DOHH2 (cell line): Measurements from ENCODE around the gene UGCG.
"Not testable (repeated sequence)": the region's sequence is repeated elsewhere in the genome, so short reads cannot be mapped to it uniquely, and the experiment has no call there.

Experiments
- H3F3A ChIP-seq: fragments of 200-600 bp; sonication (generic), shearing (Covaris generic); 2 replicates; pipeline ENCODE4 v1.6.0; 2016; ENCODE audit warnings: antibody characterized with exemption, mild to moderate bottlenecking; ENCODE audit not compliant: control insufficient read depth, insufficient read depth
- H3K27ac ChIP-seq: fragments of 200-600 bp; sonication (generic); 2 replicates; pipeline ENCODE4 v1.5.1; 2014; ENCODE audit warnings: low read depth, mild to moderate bottlenecking, low read length, moderate library complexity
- H3K27me3 ChIP-seq: fragments of 200-600 bp; sonication (generic); 2 replicates; pipeline ENCODE4 v1.6.1; 2014; ENCODE audit warnings: mild to moderate bottlenecking, low read length, mixed read lengths; ENCODE audit not compliant: control insufficient read depth
- H3K36me3 ChIP-seq: fragments of 200-600 bp; sonication (generic); 2 replicates; pipeline ENCODE4 v1.6.1; 2014; ENCODE audit warnings: mild to moderate bottlenecking, low read length, moderate library complexity, mixed read lengths; ENCODE audit not compliant: control insufficient read depth
- H3K4me1 ChIP-seq: fragments of 200-600 bp; sonication (generic); 2 replicates; pipeline ENCODE4 v1.6.1; 2014; ENCODE audit warnings: mild to moderate bottlenecking, low read length, mixed read lengths; ENCODE audit not compliant: control insufficient read depth
- H3K4me2 ChIP-seq: fragments of 200-600 bp; sonication (generic); 2 replicates; pipeline ENCODE4 v1.6.0; 2014; ENCODE audit warnings: mild to moderate bottlenecking, low read length, moderate library complexity
- H3K4me3 ChIP-seq: fragments of 200-600 bp; sonication (generic); 2 replicates; pipeline ENCODE4 v1.5.1; 2014; ENCODE audit warnings: mild to moderate bottlenecking, low read length, mixed read lengths
- H3K79me2 ChIP-seq: fragments of 200-600 bp; sonication (generic); 2 replicates; pipeline ENCODE4 v1.6.1; 2014; ENCODE audit warnings: mild to moderate bottlenecking, low read length, mixed read lengths; ENCODE audit not compliant: control insufficient read depth
- H3K9me2 ChIP-seq: fragments of 200-600 bp; sonication (generic); replicated peaks from 2 replicates; pipeline ENCODE4 v1.6.1; 2014; ENCODE audit warnings: mild to moderate bottlenecking, low read length, mixed read lengths; ENCODE audit not compliant: control insufficient read depth
- H3K9me3 ChIP-seq: fragments of 200-600 bp; sonication (generic); 2 replicates; pipeline ENCODE4 v1.6.1; 2014; ENCODE audit warnings: antibody characterized with exemption, low read length, mixed read lengths; ENCODE audit not compliant: control insufficient read depth, insufficient read depth
- H4K20me1 ChIP-seq: fragments of 200-600 bp; sonication (generic); 2 replicates; pipeline ENCODE4 v1.6.0; 2014; ENCODE audit warnings: low read depth, mild to moderate bottlenecking, antibody characterized with exemption, low read length, moderate library complexity; ENCODE audit not compliant: control insufficient read depth, insufficient read depth
- CTCF ChIP-seq: fragments of 200-600 bp; sonication (generic); IDR thresholded peaks from one replicate; pipeline ENCODE4 v1.5.1; 2014; ENCODE audit warnings: antibody characterized with exemption, mild to moderate bottlenecking, low read depth, low read length; ENCODE audit not compliant: poor library complexity, severe bottlenecking
- EZH2phosphoT487 ChIP-seq: fragments of 200-600 bp; sonication (generic); IDR thresholded peaks from 2 replicates; pipeline ENCODE4 v1.6.1; 2017; ENCODE audit warnings: borderline replicate concordance, mild to moderate bottlenecking, antibody characterized with exemption, low read length, moderate library complexity, mixed read lengths

Gene UGCG

GRCh38 chr9:111943746-111944145 lies 47.1 kb downstream of the UGCG start:
- H3K36me3 ChIP-seq: no peaks in the 10 kb centered on the region
- H3K4me1 ChIP-seq: peaks cover 1% of the 10 kb centered on the region
- H3K9me2 ChIP-seq: no peaks in the 10 kb centered on the region
- no peaks in the 10 kb centered on the region for H3K79me2 ChIP-seq
- no peak overlapping the region for H3K27ac ChIP-seq
- H3K9me3 ChIP-seq: no peaks in the 10 kb centered on the region
- no peaks in the 10 kb centered on the region for H4K20me1 ChIP-seq
- TF ChIP-seq CTCF (no peak), EZH2phosphoT487 (no peak)
- no peak overlapping the region for H3K4me3 ChIP-seq
- H3F3A ChIP-seq: no peaks in the 10 kb centered on the region
- no peak overlapping the region for H3K4me2 ChIP-seq
- H3K27me3 ChIP-seq: no peaks in the 10 kb centered on the region

GRCh38 chr9:111944241-111944866 lies 47.7 kb downstream of the UGCG start:
- no peaks in the 10 kb centered on the region for H3K4me1 ChIP-seq
- no peaks in the 10 kb centered on the region for H3K9me2 ChIP-seq
- TF ChIP-seq EZH2phosphoT487 (no peak), CTCF (no peak)
- no peaks in the 10 kb centered on the region for H3K36me3 ChIP-seq
- H3K4me2 ChIP-seq: no peak overlapping the region
- H4K20me1 ChIP-seq: no peaks in the 10 kb centered on the region
- H3F3A ChIP-seq: no peaks in the 10 kb centered on the region
- H3K9me3 ChIP-seq: no peaks in the 10 kb centered on the region
- H3K4me3 ChIP-seq: no peak overlapping the region
- no peaks in the 10 kb centered on the region for H3K79me2 ChIP-seq
- no peak overlapping the region for H3K27ac ChIP-seq
- no peaks in the 10 kb centered on the region for H3K27me3 ChIP-seq

GRCh38 chr9:111945216-111945615 lies 48.6 kb downstream of the UGCG start:
- Histone ChIP-seq H3K27me3 (no peaks in the 10 kb centered on the region), H3F3A (no peaks in the 10 kb centered on the region), H3K27ac (no peak overlapping the region), H3K4me1 (no peaks in the 10 kb centered on the region), H3K4me3 (no peak overlapping the region), H3K36me3 (no peaks in the 10 kb centered on the region), H4K20me1 (no peaks in the 10 kb centered on the region), H3K9me2 (no peaks in the 10 kb centered on the region), H3K4me2 (no peak overlapping the region), H3K9me3 (no peaks in the 10 kb centered on the region), H3K79me2 (no peaks in the 10 kb centered on the region)
- no peak for TF ChIP-seq CTCF
- no peak for TF ChIP-seq EZH2phosphoT487

GRCh38 chr9:111948109-111948508 lies 51.5 kb downstream of the UGCG start:
- not testable (repeated sequence) for H3K4me1 ChIP-seq, H3K27ac ChIP-seq, H3K4me3 ChIP-seq, H3F3A ChIP-seq, H3K79me2 ChIP-seq, H3K9me2 ChIP-seq, H4K20me1 ChIP-seq, H3K36me3 ChIP-seq, H3K9me3 ChIP-seq, H3K4me2 ChIP-seq, H3K27me3 ChIP-seq
